ENCODE data around the gene CNN1. TPM values are rescaled to one million over a fixed set of nuclear protein-coding genes. Genes with fewer than 3 reads are reported as not detected.

CNN1 gene
- total and polyA plus RNA-seq, 2 of the 13 experiments (the other 11 are each of a cell fraction or from before 2014, with no cell fraction given): 0.70 to 1.1 TPM

DNA sequence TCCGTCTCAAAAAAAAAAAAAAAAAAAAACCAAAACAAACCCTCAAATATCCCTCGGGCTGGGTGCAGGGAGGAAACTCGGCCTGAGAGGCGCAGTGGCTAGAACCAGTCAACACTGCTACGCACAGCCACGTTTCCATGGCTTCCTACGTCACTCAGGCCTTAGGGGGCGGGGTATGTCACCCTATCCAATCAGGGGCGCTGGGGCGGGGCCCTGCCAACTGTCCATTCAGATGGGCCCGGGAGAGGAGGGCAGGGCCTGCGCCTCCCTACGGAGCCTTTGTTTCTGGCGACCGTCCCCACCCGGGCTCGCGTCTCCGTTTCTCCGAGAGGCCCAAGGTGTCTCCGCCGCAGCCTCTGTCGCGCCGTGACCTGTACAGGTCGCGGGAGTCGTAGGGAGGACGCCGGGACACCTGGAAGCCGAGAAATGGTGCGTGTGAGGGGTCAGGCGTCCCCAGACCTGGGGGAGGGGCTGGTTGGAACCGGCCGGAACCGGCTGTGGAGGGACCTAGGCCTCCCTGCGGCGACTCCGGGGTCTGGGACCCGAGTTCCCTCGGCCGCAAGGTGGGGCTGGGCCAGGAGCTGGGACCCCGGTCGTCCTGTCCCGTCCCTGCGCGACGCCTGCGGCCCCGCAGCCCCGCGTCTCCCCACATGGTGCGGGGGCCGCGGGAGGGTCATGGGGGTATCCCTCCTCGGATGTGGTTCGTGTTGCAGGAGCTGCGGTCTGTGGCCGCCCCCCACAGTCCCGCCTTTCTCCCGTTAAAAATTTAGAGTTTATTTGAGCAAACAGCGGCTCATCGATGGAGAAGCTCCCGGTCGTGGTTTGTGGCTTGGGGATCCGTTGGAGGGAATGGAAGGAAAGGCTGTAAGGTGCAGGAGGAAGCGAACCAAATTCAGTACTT is 58.8 kb downstream of the CNN1 start, which contains the start of gene ZNF627 (continued):
- TF ChIP-seq, protein P1, sequence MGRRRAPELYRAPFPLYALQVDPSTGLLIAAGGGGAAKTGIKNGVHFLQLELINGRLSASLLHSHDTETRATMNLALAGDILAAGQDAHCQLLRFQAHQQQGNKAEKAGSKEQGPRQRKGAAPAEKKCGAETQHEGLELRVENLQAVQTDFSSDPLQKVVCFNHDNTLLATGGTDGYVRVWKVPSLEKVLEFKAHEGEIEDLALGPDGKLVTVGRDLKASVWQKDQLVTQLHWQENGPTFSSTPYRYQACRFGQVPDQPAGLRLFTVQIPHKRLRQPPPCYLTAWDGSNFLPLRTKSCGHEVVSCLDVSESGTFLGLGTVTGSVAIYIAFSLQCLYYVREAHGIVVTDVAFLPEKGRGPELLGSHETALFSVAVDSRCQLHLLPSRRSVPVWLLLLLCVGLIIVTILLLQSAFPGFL (CRISPR knock-in tag; IDR thresholded peaks at IDR 0.05): no peak
- TF ChIP-seq CHCHD3 (CRISPR knock-in tag; IDR thresholded peaks at IDR 0.05): 0 out of 2 replicates have a peak, but pooled peaks have one; percentile 76
- 0 out of 2 replicates have a peak, but pooled peaks have one; percentile 21 for TF ChIP-seq HMG20B (CRISPR knock-in tag; conservative IDR thresholded peaks at IDR 0.05)
- TF ChIP-seq ZKSCAN8 (CRISPR knock-in tag; IDR thresholded peaks at IDR 0.05; ENCODE audit: borderline replicate concordance): no peak
- no peak for TF ChIP-seq ZNF432 (CRISPR knock-in tag; IDR thresholded peaks at IDR 0.05; ENCODE audit: borderline replicate concordance)
- 0 out of 2 replicates have a peak, but pooled peaks have one; percentile 43 for TF ChIP-seq GTF2F1 (IDR thresholded peaks at IDR 0.05; ENCODE audit: low read length)
- TF ChIP-seq NFKBIZ (CRISPR knock-in tag; IDR thresholded peaks at IDR 0.05): no peak
- 0 out of 2 replicates have a peak, but pooled peaks have one; percentile 35 for TF ChIP-seq ZBTB3 (CRISPR knock-in tag; IDR thresholded peaks at IDR 0.05; ENCODE audit: borderline replicate concordance, low read depth)
- TF ChIP-seq ZNF562 (CRISPR knock-in tag; IDR thresholded peaks at IDR 0.05; ENCODE audit: borderline replicate concordance): no peak
- TF ChIP-seq, protein P2, sequence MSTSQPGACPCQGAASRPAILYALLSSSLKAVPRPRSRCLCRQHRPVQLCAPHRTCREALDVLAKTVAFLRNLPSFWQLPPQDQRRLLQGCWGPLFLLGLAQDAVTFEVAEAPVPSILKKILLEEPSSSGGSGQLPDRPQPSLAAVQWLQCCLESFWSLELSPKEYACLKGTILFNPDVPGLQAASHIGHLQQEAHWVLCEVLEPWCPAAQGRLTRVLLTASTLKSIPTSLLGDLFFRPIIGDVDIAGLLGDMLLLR (CRISPR knock-in tag; IDR thresholded peaks at IDR 0.05): 0 out of 2 replicates have a peak, but pooled peaks have one; percentile 50
- TF ChIP-seq ZNF790 (CRISPR knock-in tag; IDR thresholded peaks at IDR 0.05; ENCODE audit: borderline replicate concordance): no peak
- TF ChIP-seq EED (CRISPR knock-in tag; IDR thresholded peaks at IDR 0.05): peak; percentile 77; the same call in 1 of the 2 replicates
- 0 out of 2 replicates have a peak, but pooled peaks have one; percentile 51 for TF ChIP-seq ZNF589 (CRISPR knock-in tag; conservative IDR thresholded peaks at IDR 0.05)
- peak; percentile 7; the same call in 1 of the 2 replicates for TF ChIP-seq ZSCAN25 (CRISPR knock-in tag; IDR thresholded peaks at IDR 0.05)
- TF ChIP-seq NFYB (CRISPR knock-in tag; IDR thresholded peaks at IDR 0.05): peak; percentile 90
- TF ChIP-seq, protein P3, sequence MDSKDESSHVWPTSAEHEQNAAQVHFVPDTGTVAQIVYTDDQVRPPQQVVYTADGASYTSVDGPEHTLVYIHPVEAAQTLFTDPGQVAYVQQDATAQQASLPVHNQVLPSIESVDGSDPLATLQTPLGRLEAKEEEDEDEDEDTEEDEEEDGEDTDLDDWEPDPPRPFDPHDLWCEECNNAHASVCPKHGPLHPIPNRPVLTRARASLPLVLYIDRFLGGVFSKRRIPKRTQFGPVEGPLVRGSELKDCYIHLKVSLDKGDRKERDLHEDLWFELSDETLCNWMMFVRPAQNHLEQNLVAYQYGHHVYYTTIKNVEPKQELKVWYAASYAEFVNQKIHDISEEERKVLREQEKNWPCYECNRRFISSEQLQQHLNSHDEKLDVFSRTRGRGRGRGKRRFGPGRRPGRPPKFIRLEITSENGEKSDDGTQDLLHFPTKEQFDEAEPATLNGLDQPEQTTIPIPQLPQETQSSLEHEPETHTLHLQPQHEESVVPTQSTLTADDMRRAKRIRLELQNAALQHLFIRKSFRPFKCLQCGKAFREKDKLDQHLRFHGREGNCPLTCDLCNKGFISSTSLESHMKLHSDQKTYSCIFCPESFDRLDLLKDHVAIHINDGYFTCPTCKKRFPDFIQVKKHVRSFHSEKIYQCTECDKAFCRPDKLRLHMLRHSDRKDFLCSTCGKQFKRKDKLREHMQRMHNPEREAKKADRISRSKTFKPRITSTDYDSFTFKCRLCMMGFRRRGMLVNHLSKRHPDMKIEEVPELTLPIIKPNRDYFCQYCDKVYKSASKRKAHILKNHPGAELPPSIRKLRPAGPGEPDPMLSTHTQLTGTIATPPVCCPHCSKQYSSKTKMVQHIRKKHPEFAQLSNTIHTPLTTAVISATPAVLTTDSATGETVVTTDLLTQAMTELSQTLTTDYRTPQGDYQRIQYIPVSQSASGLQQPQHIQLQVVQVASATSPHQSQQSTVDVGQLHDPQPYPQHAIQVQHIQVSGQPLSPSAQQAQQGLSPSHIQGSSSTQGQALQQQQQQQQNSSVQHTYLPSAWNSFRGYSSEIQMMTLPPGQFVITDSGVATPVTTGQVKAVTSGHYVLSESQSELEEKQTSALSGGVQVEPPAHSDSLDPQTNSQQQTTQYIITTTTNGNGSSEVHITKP (CRISPR knock-in tag; IDR thresholded peaks at IDR 0.05; ENCODE audit: low read depth): 0 out of 2 replicates have a peak, but pooled peaks have one; percentile 26
- TF ChIP-seq, protein P4, sequence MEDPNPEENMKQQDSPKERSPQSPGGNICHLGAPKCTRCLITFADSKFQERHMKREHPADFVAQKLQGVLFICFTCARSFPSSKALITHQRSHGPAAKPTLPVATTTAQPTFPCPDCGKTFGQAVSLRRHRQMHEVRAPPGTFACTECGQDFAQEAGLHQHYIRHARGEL (CRISPR knock-in tag; IDR thresholded peaks at IDR 0.05): peak; percentile 25; the same call in 1 of the 2 replicates
- no peak for TF ChIP-seq ZNF543 (CRISPR knock-in tag; IDR thresholded peaks at IDR 0.05)
- TF ChIP-seq NFKB2 (CRISPR knock-in tag; IDR thresholded peaks at IDR 0.05; ENCODE audit: borderline replicate concordance): peak; percentile 87; the same call in 1 of the 2 replicates
- TF ChIP-seq, protein P5, sequence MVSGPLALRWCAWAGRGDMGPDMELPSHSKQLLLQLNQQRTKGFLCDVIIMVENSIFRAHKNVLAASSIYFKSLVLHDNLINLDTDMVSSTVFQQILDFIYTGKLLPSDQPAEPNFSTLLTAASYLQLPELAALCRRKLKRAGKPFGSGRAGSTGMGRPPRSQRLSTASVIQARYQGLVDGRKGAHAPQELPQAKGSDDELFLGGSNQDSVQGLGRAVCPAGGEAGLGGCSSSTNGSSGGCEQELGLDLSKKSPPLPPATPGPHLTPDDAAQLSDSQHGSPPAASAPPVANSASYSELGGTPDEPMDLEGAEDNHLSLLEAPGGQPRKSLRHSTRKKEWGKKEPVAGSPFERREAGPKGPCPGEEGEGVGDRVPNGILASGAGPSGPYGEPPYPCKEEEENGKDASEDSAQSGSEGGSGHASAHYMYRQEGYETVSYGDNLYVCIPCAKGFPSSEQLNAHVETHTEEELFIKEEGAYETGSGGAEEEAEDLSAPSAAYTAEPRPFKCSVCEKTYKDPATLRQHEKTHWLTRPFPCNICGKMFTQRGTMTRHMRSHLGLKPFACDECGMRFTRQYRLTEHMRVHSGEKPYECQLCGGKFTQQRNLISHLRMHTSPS (CRISPR knock-in tag; IDR thresholded peaks at IDR 0.05; ENCODE audit: low read depth): no peak

Measured in HepG2 (cell line).